ENCODE measurements around the gene CCDC196.

DNA sequence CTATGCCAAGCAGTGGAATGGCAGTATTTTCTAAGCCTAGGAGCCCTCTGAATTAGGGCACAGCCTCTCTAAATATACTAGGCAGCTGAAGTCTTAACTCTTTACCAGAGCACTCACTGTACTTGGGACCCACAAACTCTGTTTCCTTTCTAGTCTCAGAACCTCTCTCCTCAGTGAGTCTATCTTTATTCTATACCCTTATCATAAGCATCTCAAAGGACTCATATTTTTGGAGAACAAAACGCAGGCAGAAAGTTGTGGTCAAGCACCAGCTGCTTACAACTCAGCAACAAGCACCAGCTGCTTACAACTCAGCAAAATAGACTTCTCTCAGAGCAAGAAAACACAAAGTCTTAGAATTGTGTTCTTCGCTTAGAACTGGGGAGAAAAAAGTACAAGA is 993 bp downstream of the CCDC196 start:
- TF ChIP-seq CTCF (IDR thresholded peaks at IDR 0.05; ENCODE audit: low read depth, low read length) (no peak), POLR2A (IDR thresholded peaks at IDR 0.05; ENCODE audit: extremely low read depth, insufficient read length) (no peak)

Data from NB4 (cell line).